K562 (cell line): Measurements from ENCODE around the gene THUMPD2. TPM values are rescaled to one million over a fixed set of nuclear protein-coding genes. Genes with fewer than 3 reads are reported as not detected.

Experiments used
- PRMT5 ChIP-seq: sonication (generic); formaldehyde crosslinking; IDR thresholded peaks from 2 replicates; pipeline ENCODE4 v1.5.0; 2020; ENCODE audit warnings: missing genetic modification reagents
- ZNF311 ChIP-seq: fragments of 250-450 bp; sonication (Bioruptor Pico); IDR thresholded peaks from 2 replicates; pipeline ENCODE4 v1.4.0; 2020; ENCODE audit warnings: mild to moderate bottlenecking, moderate library complexity
- polyA plus RNA-seq, 8 experiments: library from polyadenylated mRNA; depleted of rRNA in 4 of 8; stranded (reverse) in 5 of 8; unstranded in 3 of 8; fragments of >200 nt; fragmentation: Nextera tagmentation in 2 of 8; fragmentation: Illumina TruSeq in 1 of 8; extraction: Ambion mirVana in 2 of 8; extraction: Trizol in 1 of 8; gene quantifications; 2 replicates each; pipeline versions ENCODE4 v1.2.1 to v1.2.3, GENCODE V29; 2011 to 2014; ENCODE audit warnings: inconsistent platforms in 1 of 8, missing spikeins in 1 of 8
- total RNA-seq, 7 experiments: library from RNA; depleted of rRNA in 6 of 7; stranded (reverse); fragments of >200 nt in 6 of 7; fragmentation: Illumina TruSeq in 2 of 7; extraction: Trizol in 2 of 7; gene quantifications; 2 replicates each; pipeline versions ENCODE4 v1.2.1 to v1.2.3, GENCODE V29; 2011 to 2021; ENCODE audit warnings: low replicate concordance in 1 of 7
- TF ChIP-seq, protein P1 (sequence below), 2 experiments: fragments of 450-650 bp; IDR thresholded peaks; 2 replicates each; pipeline ENCODE4 v1.6.1; 2016; ENCODE audit warnings: mild to moderate bottlenecking in 2 of 2, borderline replicate concordance in 1 of 2, low read depth in 1 of 2, moderate library complexity in 1 of 2
- TF ChIP-seq, protein P2 (sequence below): sonication (generic); formaldehyde crosslinking; IDR thresholded peaks from 2 replicates; pipeline ENCODE4 v1.8.1; 2023; ENCODE audit warnings: mild to moderate bottlenecking, missing genetic modification reagents

Gene THUMPD2
- total and polyA plus RNA-seq, 9 of the 15 experiments (the other 6 are each of a cell fraction or from before 2014, with no cell fraction given), result 9.6 to 40.4 (median 24.0) TPM

DNA sequence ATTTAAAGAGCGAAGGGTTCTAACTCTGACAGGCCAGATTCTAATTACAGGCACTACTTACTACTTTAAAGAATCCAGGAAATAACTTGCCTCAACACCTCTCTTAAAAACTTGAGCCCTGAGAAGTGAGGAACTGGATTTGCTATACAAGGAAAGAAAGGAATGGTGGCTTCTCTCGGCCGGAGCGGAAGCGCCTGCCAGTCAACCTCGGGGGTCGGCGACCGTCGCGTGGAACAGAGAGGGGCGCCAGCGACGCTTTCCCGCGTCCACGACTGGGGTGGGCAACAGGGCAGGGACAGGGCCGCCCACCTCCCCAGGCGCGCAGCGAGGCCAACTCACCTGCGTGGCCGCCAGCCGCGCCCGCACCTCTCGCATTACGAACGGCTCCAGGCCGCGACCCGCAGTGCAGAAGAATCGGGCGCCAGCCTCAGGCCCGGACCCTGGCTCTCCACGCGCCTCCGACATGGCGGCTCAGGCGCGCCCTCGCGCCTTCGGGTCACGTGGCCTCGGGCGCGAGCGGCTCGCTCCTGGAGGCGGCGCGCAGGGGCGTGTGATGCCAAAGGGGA is at the start of gene THUMPD2 (continued):
- TF ChIP-seq, protein P1, sequence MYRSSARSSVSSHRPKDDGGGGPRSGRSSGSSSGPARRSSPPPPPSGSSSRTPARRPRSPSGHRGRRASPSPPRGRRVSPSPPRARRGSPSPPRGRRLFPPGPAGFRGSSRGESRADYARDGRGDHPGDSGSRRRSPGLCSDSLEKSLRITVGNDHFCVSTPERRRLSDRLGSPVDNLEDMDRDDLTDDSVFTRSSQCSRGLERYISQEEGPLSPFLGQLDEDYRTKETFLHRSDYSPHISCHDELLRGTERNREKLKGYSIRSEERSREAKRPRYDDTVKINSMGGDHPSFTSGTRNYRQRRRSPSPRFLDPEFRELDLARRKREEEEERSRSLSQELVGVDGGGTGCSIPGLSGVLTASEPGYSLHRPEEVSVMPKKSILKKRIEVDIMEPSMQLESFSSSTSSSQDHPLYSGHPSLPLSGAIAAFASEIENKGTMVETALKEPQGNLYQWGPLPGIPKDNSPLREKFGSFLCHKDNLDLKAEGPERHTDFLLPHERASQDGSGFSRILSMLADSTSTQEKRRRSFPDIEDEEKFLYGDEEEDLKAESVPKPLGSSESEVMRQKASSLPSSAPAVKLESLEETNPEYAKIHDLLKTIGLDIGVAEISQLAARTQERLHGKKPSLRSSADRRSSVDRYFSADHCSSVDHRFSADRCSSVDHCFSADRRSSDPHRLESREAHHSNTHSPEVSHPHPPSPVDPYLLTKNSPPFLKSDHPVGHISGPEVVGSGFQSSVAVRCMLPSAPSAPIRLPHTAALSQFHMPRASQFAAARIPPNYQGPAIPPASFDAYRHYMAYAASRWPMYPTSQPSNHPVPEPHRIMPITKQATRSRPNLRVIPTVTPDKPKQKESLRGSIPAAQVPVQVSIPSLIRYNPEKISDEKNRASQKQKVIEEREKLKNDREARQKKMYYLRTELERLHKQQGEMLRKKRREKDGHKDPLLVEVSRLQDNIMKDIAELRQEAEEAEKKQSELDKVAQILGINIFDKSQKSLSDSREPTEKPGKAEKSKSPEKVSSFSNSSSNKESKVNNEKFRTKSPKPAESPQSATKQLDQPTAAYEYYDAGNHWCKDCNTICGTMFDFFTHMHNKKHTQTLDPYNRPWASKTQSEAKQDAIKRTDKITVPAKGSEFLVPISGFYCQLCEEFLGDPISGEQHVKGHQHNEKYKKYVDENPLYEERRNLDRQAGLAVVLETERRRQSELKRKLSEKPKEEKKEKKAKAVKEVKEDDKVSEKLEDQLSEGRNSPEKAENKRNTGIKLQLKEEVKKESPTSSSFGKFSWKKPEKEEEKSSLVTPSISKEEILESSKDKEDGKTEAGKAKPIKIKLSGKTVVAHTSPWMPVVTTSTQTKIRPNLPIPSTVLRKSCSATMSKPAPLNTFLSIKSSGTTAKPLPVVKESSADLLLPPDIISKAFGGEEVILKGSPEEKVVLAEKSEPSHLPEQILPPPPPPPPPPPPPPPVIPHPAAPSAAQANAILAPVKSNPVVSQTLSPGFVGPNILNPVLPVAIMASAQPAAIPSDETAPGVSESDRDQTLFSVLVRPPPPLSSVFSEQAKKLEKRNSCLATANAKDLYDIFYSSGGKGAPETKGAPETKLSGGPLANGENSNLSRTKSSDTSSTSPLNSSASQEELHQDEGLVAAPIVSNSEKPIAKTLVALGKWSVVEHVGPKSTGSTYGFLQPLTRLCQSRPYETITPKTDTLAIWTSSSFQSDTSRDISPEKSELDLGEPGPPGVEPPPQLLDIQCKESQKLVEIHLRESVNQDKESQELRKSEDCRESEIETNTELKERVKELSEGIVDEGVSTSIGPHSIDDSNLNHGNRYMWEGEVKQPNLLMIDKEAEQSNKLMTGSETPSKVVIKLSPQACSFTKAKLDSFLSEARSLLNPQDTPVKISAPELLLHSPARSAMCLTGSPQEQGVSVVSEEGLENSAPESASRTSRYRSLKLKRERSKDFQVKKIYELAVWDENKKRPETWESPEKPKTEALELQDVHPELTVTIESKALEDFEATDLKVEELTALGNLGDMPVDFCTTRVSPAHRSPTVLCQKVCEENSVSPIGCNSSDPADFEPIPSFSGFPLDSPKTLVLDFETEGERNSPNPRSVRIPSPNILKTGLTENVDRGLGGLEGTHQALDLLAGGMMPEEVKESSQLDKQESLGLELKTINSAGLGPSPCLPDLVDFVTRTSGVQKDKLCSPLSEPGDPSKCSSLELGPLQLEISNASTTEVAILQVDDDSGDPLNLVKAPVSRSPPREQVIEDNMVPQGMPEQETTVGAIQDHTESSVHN (IDR thresholded peaks at IDR 0.05; ENCODE audit: borderline replicate concordance in 1 of 2, low read depth in 1 of 2), result no peak
- TF ChIP-seq PRMT5 (CRISPR knock-in tag) (no peak), ZNF311 (CRISPR knock-in tag) (no peak)
- TF ChIP-seq, protein P2, sequence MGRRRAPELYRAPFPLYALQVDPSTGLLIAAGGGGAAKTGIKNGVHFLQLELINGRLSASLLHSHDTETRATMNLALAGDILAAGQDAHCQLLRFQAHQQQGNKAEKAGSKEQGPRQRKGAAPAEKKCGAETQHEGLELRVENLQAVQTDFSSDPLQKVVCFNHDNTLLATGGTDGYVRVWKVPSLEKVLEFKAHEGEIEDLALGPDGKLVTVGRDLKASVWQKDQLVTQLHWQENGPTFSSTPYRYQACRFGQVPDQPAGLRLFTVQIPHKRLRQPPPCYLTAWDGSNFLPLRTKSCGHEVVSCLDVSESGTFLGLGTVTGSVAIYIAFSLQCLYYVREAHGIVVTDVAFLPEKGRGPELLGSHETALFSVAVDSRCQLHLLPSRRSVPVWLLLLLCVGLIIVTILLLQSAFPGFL (CRISPR knock-in tag), result no peak
